Measurements from ENCODE around the gene USP11. TPM values are rescaled to one million over a fixed set of nuclear protein-coding genes. Genes with fewer than 3 reads are reported as not detected.

The USP11 gene
- total RNA-seq, 2 donors from 2014 or later, result 45.7 to 49.2 TPM

Other genes starting within 250 kb of the USP11 start
- not detected for gene RGN, start 154.6 kb upstream of the USP11 start, total RNA-seq
- 10 to 100 TPM; 50.8 to 75.4 TPM for gene NDUFB11, start 88.3 kb upstream of the USP11 start, total RNA-seq
- 10 to 100 TPM; 59.6 to 62.2 TPM for gene RBM10, start 87.8 kb upstream of the USP11 start, total RNA-seq
- gene UBA1, start 39.2 kb upstream of the USP11 start, total RNA-seq, result 100 to 1,000 TPM; 227 to 243 TPM
- 10 to 100 TPM; 62.2 to 63.7 TPM for gene CDK16, start 14.3 kb upstream of the USP11 start, total RNA-seq
- gene ZNF157, start 137.6 kb downstream of the USP11 start, total RNA-seq, result under 1 TPM; 0.31 to 0.61 TPM

Data from natural killer cell treated with Interleukin-12 subunit alpha and Interleukin-12 subunit beta and Interleukin-15 and Interleukin-18, amount 100 ng/mL, for 72 hours (primary cell).